ENCODE results near the gene PIGR.
A peak's percentile ranks its signal among the peaks of the same experiment; 100 is the strongest.
"Not testable (repeated sequence)": the region's sequence is repeated elsewhere in the genome, so short reads cannot be mapped to it uniquely, and the experiment has no call there.

PIGR gene

DNA sequence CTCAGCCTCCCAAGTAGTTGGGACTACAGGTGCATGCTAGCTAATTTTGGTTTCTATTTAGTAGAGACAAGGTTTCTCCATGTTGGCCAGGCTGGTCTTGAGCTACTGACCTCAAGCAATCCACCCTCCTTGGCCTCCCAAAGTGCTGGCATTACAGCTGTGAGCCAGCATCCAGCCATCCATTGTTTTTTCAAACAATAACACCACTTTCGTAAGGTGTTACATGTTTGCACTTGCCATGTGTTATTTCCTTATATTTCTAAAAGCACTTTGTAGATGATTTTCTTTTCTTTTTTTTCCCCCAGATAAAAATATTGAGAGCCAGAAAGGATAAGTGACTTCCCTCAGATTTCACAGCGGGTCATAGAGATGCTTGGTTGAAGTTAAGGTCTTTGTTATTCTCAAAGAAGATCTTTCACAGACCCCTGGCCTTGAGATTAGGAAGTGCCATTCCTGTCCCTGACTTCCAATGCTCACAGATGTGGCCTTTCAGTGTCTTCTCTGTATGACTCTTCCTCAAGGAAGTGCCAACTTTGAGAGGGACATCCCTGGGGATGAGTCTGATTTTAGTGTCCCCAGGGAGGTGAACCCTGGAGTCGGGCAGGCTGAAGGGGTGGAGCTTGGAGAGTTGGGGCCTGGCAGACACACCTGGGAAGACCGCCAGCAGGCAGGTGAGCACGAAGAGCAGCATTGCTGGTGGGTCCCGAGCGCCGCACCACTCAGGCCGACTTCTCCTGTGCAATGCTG is 6.3 kb downstream of the PIGR start:
- in situ Hi-C loops (cut with HindIII; ENCODE audit: low pct_ligation_motif_present, low pct_unique_long_range_greater_than_20kb, low sequenced_read_pairs), result no loop called here
- no peak for DNase-seq

GRCh38 chr1:206939131-206939530 is 7.1 kb downstream of the PIGR start:
- in situ Hi-C loops (cut with HindIII; ENCODE audit: low pct_ligation_motif_present, low pct_unique_long_range_greater_than_20kb, low sequenced_read_pairs), result no loop called here
- no peak for DNase-seq

- DNase-seq, result no peak
Measured at GRCh38 chr1:206937425-206937824, 8.8 kb downstream of the PIGR start.

GRCh38 chr1:206935491-206936067 is 10.7 kb downstream of the PIGR start:
- DNase-seq, result peak; percentile 69
- in situ Hi-C loops (cut with HindIII; ENCODE audit: low pct_ligation_motif_present, low pct_unique_long_range_greater_than_20kb, low sequenced_read_pairs), result no loop called here

More at GRCh38 chr1:206937425-206937824, 8.8 kb downstream of the PIGR start:
- in situ Hi-C loops (cut with HindIII; ENCODE audit: low pct_ligation_motif_present, low pct_unique_long_range_greater_than_20kb, low sequenced_read_pairs), result no loop called here

GRCh38 chr1:206933333-206933945 is 12.8 kb downstream of the PIGR start:
- peak; percentile 29 for DNase-seq
- in situ Hi-C loops (cut with HindIII; ENCODE audit: low pct_ligation_motif_present, low pct_unique_long_range_greater_than_20kb, low sequenced_read_pairs), result no loop called here

GRCh38 chr1:206932177-206932576 is 14.1 kb downstream of the PIGR start:
- in situ Hi-C loops (cut with HindIII; ENCODE audit: low pct_ligation_motif_present, low pct_unique_long_range_greater_than_20kb, low sequenced_read_pairs), result no loop called here
- no peak for DNase-seq

DNA sequence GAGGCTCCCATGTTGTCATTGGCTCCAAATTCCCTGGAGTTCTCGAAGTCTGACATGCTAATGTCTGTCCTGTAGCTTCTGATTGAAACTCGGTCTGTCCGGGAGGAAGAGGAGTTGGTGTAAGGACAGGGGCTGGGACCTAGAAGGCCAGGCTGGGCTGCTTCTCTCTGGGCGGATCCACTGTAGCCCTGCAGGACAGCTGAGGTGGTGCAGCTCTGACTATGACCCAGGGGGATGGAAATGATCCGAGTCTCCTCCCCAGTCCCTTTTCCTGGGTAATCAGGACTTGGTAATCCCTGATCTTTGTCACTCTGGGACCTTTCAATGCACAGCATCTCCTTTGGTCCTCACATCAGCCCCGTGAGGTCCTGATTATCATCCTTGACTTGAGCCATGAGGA is 14.6 kb downstream of the PIGR start:
- in situ Hi-C loops (cut with HindIII; ENCODE audit: low pct_ligation_motif_present, low pct_unique_long_range_greater_than_20kb, low sequenced_read_pairs), result no loop called here
- DNase-seq, result no peak

DNA sequence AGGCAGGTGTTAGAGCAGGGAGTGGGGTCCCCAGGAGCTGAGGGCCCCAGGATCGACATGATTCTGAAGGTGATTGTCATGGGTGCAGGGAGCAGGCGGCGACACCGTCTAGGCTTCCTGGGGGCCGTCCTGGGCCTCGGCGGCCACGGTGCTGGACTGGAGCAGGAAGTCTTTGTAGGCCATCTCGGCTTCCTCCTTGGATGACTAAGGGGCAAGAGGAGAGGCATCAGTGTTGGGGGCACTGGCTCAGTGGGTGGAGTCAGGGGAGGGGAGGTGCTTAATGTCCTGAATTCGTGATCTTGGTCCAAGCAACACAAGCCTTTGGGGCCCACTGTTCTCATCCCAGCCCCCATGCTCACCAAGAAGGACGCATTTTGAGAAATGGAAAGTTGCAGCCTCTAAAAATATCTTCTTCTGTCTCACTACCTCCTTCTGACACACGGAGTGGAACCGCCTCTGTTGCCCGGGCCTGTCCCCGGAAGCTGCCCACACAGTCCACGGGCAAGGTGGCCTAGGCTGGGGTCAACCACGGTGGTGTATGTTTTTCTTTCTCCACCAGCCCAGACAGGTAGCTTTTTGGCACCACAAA is 16.0 kb downstream of the PIGR start:
- DNase-seq, result no peak
- in situ Hi-C loops (cut with HindIII; ENCODE audit: low pct_ligation_motif_present, low pct_unique_long_range_greater_than_20kb, low sequenced_read_pairs), result no loop called here

DNA sequence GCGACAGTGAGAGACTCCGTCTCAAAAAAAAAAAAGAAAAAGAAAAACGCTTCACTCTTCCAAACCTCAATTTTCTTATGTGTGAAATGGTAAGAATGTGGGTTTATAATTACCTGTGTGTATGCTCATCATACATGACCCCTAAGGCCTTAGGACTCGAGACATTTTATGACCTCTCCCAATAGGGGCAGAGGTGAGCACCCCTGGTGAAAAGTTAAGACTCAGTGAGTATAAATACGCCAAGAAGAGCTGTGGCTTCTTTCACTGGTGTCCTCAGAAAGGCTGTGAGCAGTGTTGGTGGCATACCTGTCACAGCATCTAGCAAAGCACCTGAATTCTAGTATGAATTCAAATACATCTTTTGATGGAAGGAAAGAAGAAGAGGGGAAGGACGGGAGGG is 16.7 kb downstream of the PIGR start:
- no peak for DNase-seq
- in situ Hi-C loops (cut with HindIII; ENCODE audit: low pct_ligation_motif_present, low pct_unique_long_range_greater_than_20kb, low sequenced_read_pairs), result no loop called here

- in situ Hi-C loops (cut with HindIII; ENCODE audit: low pct_ligation_motif_present, low pct_unique_long_range_greater_than_20kb, low sequenced_read_pairs), result no loop called here
- no peak for DNase-seq
Measured at GRCh38 chr1:206926286-206926685, 20.0 kb downstream of the PIGR start.

GRCh38 chr1:206925106-206925736 is 21.0 kb downstream of the PIGR start:
- DNase-seq, result no peak
- in situ Hi-C loops (cut with HindIII; ENCODE audit: low pct_ligation_motif_present, low pct_unique_long_range_greater_than_20kb, low sequenced_read_pairs), result no loop called here

DNA sequence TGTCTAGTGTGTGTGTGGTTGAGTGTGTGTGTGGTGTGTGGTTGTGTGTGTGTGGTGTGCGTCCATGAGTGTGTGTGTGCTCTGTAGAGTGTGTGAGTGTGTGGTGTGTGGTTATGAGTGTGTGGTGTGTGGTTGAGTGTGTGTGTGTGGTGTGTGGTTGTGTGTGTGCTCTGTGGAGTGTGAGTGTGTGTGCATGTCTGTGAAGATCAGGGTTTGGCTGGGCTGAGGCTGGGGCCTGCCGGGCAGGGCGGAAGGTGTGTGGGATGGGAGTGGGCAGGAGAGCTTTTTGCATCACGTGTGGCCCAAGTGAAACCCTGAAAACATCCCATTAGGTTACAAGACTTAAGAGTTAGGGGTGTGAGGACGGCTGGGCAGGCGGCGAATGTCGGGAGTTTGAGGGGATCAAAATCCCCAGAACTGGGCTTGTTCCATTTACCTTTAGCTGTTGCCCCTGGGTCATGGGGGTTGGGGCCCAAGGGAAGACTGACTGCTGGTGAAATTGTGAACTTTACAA is 21.6 kb downstream of the PIGR start:
- in situ Hi-C loops (cut with HindIII; ENCODE audit: low pct_ligation_motif_present, low pct_unique_long_range_greater_than_20kb, low sequenced_read_pairs), result no loop called here
- no peak for DNase-seq

DNA sequence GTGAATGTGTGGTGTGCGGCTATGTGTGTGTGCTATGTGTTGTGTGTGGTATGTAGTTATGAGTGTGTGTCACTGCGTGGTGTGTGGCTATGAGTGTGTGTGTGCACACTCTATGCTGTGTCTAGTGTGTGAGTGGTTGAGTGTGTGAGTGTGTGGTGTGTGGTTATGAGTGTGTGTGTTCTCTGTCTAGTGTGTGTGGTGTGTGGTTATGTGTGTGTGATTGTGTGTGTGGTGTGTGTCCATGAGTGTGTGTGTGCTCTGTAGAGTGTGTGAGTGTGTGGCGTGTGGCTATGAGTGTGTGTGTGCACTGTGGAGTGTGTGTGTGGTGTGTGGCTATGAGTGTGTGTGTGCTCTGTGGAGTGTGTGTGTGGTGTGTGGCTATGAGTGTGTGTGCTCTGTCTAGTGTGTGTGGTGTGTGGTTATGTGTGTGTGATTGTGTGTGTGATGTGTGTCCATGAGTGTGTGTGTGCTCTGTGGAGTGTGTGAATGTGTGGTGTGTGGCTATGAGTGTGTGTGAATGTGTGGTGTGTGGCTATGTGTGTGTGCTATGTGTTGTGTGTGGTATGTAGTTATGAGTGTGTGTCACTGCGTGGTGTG is 22.2 kb downstream of the PIGR start:
- in situ Hi-C loops (cut with HindIII; ENCODE audit: low pct_ligation_motif_present, low pct_unique_long_range_greater_than_20kb, low sequenced_read_pairs); DNase-seq: not testable (repeated sequence)

- DNase-seq, result no peak
- in situ Hi-C loops (cut with HindIII; ENCODE audit: low pct_ligation_motif_present, low pct_unique_long_range_greater_than_20kb, low sequenced_read_pairs), result no loop called here
Measured at GRCh38 chr1:206923009-206923960, 23.0 kb downstream of the PIGR start.

GRCh38 chr1:206922524-206922923 is 23.7 kb downstream of the PIGR start:
- no peak for DNase-seq
- in situ Hi-C loops (cut with HindIII; ENCODE audit: low pct_ligation_motif_present, low pct_unique_long_range_greater_than_20kb, low sequenced_read_pairs), result no loop called here

DNA sequence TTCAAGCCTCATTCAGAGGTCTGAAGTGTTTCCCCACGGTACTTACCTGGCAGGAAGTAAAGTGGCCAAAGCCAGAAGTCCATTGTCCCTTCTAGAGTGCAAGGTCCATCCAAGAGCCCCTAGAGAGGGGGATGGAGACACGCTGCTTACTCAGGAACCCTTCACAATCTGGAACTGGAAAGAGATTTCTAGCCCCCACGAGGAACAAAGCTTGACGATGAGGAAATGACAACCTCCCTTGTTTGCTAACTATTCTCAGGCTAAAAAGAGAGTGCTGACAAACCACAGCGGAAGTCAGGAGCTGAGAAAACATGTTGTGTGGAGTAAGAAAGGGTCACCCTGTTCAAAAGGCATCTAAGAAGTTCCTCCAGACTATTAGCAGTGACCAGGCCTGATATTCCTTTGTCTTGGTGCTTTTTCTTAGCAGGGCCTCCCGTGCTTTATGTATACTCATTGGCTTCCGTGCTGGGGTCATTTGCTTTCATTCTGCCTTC is 24.4 kb downstream of the PIGR start, which contains the start of gene FCMR:
FCMR (minus strand) TSS at position 170 of the 494 bp plus-strand sequence; CDS start at position 83, 87 bp downstream.
- in situ Hi-C loops (cut with HindIII; ENCODE audit: low pct_ligation_motif_present, low pct_unique_long_range_greater_than_20kb, low sequenced_read_pairs), result no loop called here
- DNase-seq, result no peak

DNA sequence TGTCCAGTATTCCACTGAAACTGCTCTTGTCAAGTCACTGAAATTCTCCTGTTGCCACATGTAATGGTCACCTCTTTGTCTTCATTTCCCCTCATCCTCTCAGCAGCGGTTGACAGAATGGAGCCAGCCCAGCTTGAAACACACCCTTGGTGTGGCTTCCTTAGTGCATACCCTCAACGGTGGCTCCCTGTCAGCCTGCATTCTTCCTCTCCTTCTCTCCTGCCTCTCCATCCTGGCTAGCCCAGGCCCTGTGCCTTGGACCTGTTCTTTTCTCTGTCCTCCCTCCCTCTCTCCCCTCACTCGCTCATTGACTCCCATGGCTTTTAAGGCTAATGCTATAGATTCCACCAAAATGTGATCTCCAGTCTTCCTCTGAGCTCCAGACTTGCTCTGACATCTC is 28.2 kb downstream of the PIGR start:
- DNase-seq, result no peak
- in situ Hi-C loops (cut with HindIII; ENCODE audit: low pct_ligation_motif_present, low pct_unique_long_range_greater_than_20kb, low sequenced_read_pairs), result no loop called here
